ENCODE measurements around the gene PBX4. TPM values are rescaled to one million over a fixed set of nuclear protein-coding genes. Genes with fewer than 3 reads are reported as not detected.

The PBX4 gene
- total and polyA plus RNA-seq, 8 donors: 2.0 to 60.7 (median 4.9) TPM; not detected in 1

- H3K36me3 ChIP-seq: no peaks in the 10 kb centered on the region
- 75 to 85% (median 83%) methylated on average over 8 to 10 of the region's 10 CpGs for WGBS, 5 donors
- H3K27me3 ChIP-seq: peaks cover 0 to 51% (median 13%) of the 10 kb centered on the region in 3 donors
- TF ChIP-seq POLR2AphosphoS5 (IDR thresholded peaks at IDR 0.05) (no peak), POLR2A (IDR thresholded peaks at IDR 0.05) (no peak)
- H3K4me3 ChIP-seq: no peak overlapping the region
- no peaks in the 10 kb centered on the region for H3K9me3 ChIP-seq
- H3K4me1 ChIP-seq: peaks cover 0 to 15% (median 5%) of the 10 kb centered on the region in 4 donors
- no peak overlapping the region for H3K27ac ChIP-seq
- intact Hi-C loops (cut with DNase I; ENCODE audit: low total_unique reads): no loop called here
- no peak for DNase-seq
Measured at GRCh38 chr19:19550972-19551852, 67.3 kb downstream of the PBX4 start.

GRCh38 chr19:19550485-19550929, 68.0 kb downstream of the PBX4 start:
- H3K27ac ChIP-seq: no peak overlapping the region
- DNase-seq: peak in 1 of 2 donors; percentile 47
- no peaks in the 10 kb centered on the region for H3K36me3 ChIP-seq
- H3K27me3 ChIP-seq: peaks cover 0 to 58% (median 13%) of the 10 kb centered on the region in 3 donors
- no peak overlapping the region for H3K4me3 ChIP-seq
- intact Hi-C loops (cut with DNase I; ENCODE audit: low total_unique reads): no loop called here
- WGBS, 5 donors: 57 to 64% (median 59%) methylated on average over 4 to 8 of the region's 8 CpGs; no CpG with 5 or more reads in 1 of the 5 donors
- peaks cover 0 to 15% (median 5%) of the 10 kb centered on the region in 4 donors for H3K4me1 ChIP-seq
- TF ChIP-seq POLR2A (IDR thresholded peaks at IDR 0.05) (no peak), CTCF (IDR thresholded peaks at IDR 0.05) (no peak), EP300 (IDR thresholded peaks at IDR 0.05) (no peak), POLR2AphosphoS5 (IDR thresholded peaks at IDR 0.05) (no peak)
- H3K9me3 ChIP-seq: no peaks in the 10 kb centered on the region

- Histone ChIP-seq H3K4me1 (peaks cover 0 to 15% (median 5%) of the 10 kb centered on the region in 4 donors), H3K27me3 (peaks cover 0 to 63% (median 13%) of the 10 kb centered on the region in 3 donors), H3K9me3 (no peaks in the 10 kb centered on the region), H3K36me3 (no peaks in the 10 kb centered on the region), H3K4me3 (no peak overlapping the region), H3K27ac (no peak overlapping the region)
- 69 to 79% (median 69%) methylated on average over 18 to 23 of the region's 23 CpGs for WGBS, 5 donors
- TF ChIP-seq CTCF (IDR thresholded peaks at IDR 0.05) (no peak), EP300 (IDR thresholded peaks at IDR 0.05) (no peak), POLR2AphosphoS5 (IDR thresholded peaks at IDR 0.05) (no peak), POLR2A (IDR thresholded peaks at IDR 0.05) (no peak)
- intact Hi-C loops (cut with DNase I; ENCODE audit: low total_unique reads): no loop called here
- DNase-seq: peak in 1 of 2 donors; percentile 12
Measured at GRCh38 chr19:19549804-19550464, 68.6 kb downstream of the PBX4 start.

- no peak for DNase-seq
- intact Hi-C loops (cut with DNase I; ENCODE audit: low total_unique reads): no loop called here
- H3K4me3 ChIP-seq: no peak overlapping the region
- H3K4me1 ChIP-seq: peaks cover 0 to 11% (median 5%) of the 10 kb centered on the region in 4 donors
- no peaks in the 10 kb centered on the region for H3K36me3 ChIP-seq
- WGBS, 5 donors: 59 to 70% (median 65%) methylated on average over 13 of the region's 13 CpGs
- TF ChIP-seq POLR2A (IDR thresholded peaks at IDR 0.05) (no peak), EP300 (IDR thresholded peaks at IDR 0.05) (no peak), CTCF (IDR thresholded peaks at IDR 0.05) (no peak), POLR2AphosphoS5 (IDR thresholded peaks at IDR 0.05) (no peak)
- no peak overlapping the region for H3K27ac ChIP-seq
- no peaks in the 10 kb centered on the region for H3K9me3 ChIP-seq
- H3K27me3 ChIP-seq: peaks cover 0 to 65% (median 13%) of the 10 kb centered on the region in 3 donors
Measured at GRCh38 chr19:19548915-19549759, 69.3 kb downstream of the PBX4 start.

Data from stomach (tissue), 9 donors.